Kidney epithelial cell (primary cell): ENCODE data around the gene RBM43. TPM values are rescaled to one million over a fixed set of nuclear protein-coding genes. Genes with fewer than 3 reads are reported as not detected.

Experiments used
- DNase-seq: peaks from one replicate; pipeline ENCODE4 v3.0.0-alpha.2; 2010; ENCODE audit warnings: low read depth
- H3K27me3 ChIP-seq: 2 replicates; pipeline ENCODE4 v1.6.0; 2011; ENCODE audit warnings: low read length; ENCODE audit not compliant: control insufficient read depth, insufficient read depth
- H3K36me3 ChIP-seq: 2 replicates; pipeline ENCODE4 v1.5.1; 2011; ENCODE audit warnings: low read length; ENCODE audit not compliant: control insufficient read depth, insufficient read depth
- H3K4me3 ChIP-seq: 2 replicates; pipeline ENCODE4 v1.5.1; 2011; ENCODE audit warnings: low read depth, mild to moderate bottlenecking, control low read depth, low read length
- CTCF ChIP-seq: IDR thresholded peaks from 2 replicates; pipeline ENCODE4 v1.5.1; 2011; ENCODE audit warnings: mild to moderate bottlenecking, moderate library complexity, low read length, control low read depth, inconsistent platforms; ENCODE audit not compliant: insufficient read depth, poor library complexity, severe bottlenecking
- total RNA-seq: library from RNA; depleted of rRNA; stranded (reverse); fragments of >200 nt; gene quantifications from 2 replicates; pipeline ENCODE4 v1.2.3, GENCODE V29; 2015

The RBM43 gene
- total RNA-seq, 1 donor from 2014 or later, result 2.2 TPM

GRCh38 chr2:151200844-151201243, 60.8 kb downstream of the RBM43 start:
- no peaks in the 10 kb centered on the region for H3K27me3 ChIP-seq
- no peak for DNase-seq
- H3K4me3 ChIP-seq, result no peak overlapping the region
- TF ChIP-seq CTCF, result no peak
- H3K36me3 ChIP-seq, result no peaks in the 10 kb centered on the region

- Histone ChIP-seq H3K4me3 (no peak overlapping the region), H3K36me3 (no peaks in the 10 kb centered on the region), H3K27me3 (no peaks in the 10 kb centered on the region)
- TF ChIP-seq CTCF, result no peak
- no peak for DNase-seq
Observed at GRCh38 chr2:151200277-151200676, 61.4 kb downstream of the RBM43 start.

GRCh38 chr2:151198645-151199044, 63.0 kb downstream of the RBM43 start:
- no peaks in the 10 kb centered on the region for H3K36me3 ChIP-seq
- no peak for TF ChIP-seq CTCF
- H3K27me3 ChIP-seq, result no peaks in the 10 kb centered on the region
- no peak overlapping the region for H3K4me3 ChIP-seq
- no peak for DNase-seq

Other genes starting within 250 kb of the RBM43 start
- gene NMI, start 27.8 kb upstream of the RBM43 start, total RNA-seq, result 18.4 and 22.7 TPM in 2 replicates
- gene TNFAIP6, start 95.7 kb upstream of the RBM43 start, total RNA-seq, result 0.96 and 2.3 TPM in 2 replicates
- gene RIF1, start 148.0 kb upstream of the RBM43 start, total RNA-seq, result 26.6 and 32.6 TPM in 2 replicates